ENCODE data around the gene ZEB1.
"Not testable (repeated sequence)": the region's sequence is repeated elsewhere in the genome, so short reads cannot be mapped to it uniquely, and the experiment has no call there.

ZEB1 gene

GRCh38 chr10:31319602-31320549 is 860 bp downstream of the ZEB1 start:
- DNase-seq, result peak in 1 of 2 experiments; percentile 20

- DNase-seq, result peak; percentile 18 to 63
Observed at GRCh38 chr10:31320550-31321211, 1.7 kb downstream of the ZEB1 start.

- DNase-seq, result peak; percentile 4 to 20
Observed at GRCh38 chr10:31321396-31321941, 2.5 kb downstream of the ZEB1 start.

GRCh38 chr10:31322647-31323046 is 3.6 kb downstream of the ZEB1 start:
- peak in 1 of 2 experiments; percentile 57 for DNase-seq

GRCh38 chr10:31340343-31340742 is 21.3 kb downstream of the ZEB1 start:
- no peak for DNase-seq

- DNase-seq, result no peak
Observed at GRCh38 chr10:31341552-31341951, 22.5 kb downstream of the ZEB1 start.

DNA sequence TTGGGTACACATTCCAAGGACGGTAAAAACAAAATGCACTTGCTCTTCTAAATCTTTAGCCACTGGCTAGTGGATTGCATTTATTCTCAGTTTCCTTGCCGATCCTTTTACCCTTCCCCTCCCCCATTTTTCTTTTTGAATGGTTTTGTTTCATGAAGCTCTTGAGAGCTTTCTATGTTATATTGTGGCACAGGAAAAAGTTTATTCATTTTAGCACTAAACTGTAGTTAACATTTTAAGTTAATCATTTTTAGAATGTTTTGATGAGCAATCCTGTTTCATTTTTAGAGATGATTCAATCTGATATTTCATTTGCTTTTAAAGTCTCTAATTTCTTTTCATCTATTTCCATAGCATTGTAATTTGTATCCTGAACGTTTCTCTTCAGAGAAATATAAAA is 24.0 kb downstream of the ZEB1 start:
- no peak for DNase-seq

GRCh38 chr10:31343551-31343950 is 24.5 kb downstream of the ZEB1 start:
- no peak for DNase-seq

DNA sequence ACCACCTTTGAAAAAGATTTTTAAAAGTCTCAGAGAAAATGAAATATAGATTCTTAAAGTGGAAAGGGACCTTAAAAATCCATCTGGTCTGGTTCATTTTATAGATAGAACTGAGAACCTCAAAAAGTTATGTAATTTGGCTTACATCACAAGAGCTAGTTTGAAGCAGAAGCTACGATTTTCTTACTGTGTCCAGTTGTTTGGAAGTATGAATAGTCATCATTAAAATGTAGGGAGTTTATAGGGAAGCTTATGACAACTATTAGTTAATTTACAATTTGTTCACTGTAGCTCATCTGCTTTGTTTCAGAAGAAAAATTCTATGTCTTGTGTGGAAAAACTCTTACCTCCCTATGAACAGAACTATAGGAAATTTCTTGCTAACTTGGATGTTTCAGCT is 26.9 kb downstream of the ZEB1 start:
- no peak for DNase-seq

GRCh38 chr10:31346953-31347352 is 27.9 kb downstream of the ZEB1 start:
- DNase-seq, result no peak

DNA sequence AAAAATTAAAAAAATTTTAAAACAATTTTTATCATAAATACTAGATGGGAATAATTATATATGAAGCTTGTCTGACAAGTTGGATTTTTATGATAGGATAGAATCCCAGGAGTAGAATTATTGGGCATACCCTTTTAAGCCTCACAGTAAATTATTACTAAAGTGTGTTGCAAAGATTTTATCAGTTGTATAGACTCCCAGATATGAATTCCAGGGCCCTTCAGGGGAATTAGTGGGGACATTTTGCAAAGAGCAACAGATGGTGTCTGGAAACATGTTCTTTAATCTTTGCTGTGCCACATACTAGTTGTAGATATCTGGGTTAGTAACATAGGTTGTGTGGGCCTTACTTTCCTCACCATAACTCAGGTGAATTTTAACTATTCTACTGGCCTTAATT is 28.7 kb downstream of the ZEB1 start:
- DNase-seq, result peak in 1 of 2 experiments; percentile 66

GRCh38 chr10:31350891-31351290 is 31.9 kb downstream of the ZEB1 start:
- DNase-seq, result no peak

DNA sequence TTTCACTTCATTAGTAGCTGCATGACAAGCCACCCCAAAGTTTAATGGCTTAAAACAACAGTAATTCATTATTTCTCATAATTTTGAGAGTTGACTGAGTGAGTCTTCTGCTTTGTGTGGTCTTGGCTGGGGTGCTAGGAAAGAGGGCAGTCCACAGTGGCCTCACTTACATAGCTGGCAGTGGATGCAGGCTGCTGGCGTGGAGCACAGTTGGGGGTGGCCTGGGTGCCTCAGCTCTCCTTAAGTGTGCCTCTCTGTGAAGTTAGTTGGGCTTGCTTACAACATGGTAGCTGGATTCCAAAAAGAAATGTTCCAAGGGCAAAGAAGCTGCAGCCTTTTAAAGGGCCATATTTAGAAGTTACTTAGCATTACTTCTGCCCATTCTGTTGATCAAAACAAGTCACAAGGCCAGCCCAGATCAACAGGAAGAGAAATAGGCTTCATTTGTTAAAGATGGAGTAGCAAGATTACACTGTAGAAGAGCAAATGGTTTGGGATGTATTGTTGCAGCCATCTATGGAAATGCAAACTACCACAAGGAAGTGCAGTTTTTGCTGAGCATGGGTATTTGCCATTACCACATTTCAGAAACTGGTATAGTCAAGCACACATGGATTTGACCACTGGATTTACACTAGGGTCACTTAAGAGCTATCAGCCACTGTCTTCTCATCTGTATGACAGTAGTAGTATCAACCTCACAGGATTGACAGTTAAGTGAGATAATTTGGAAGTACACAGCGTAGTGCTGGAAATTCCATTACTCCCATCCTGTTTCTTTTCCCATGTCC is 33.6 kb downstream of the ZEB1 start:
- DNase-seq, result no peak

- peak in 1 of 2 experiments; percentile 41 for DNase-seq
Observed at GRCh38 chr10:31353574-31353973, 34.6 kb downstream of the ZEB1 start.

- DNase-seq, result no peak
Observed at GRCh38 chr10:31358688-31359330, 39.8 kb downstream of the ZEB1 start.

DNA sequence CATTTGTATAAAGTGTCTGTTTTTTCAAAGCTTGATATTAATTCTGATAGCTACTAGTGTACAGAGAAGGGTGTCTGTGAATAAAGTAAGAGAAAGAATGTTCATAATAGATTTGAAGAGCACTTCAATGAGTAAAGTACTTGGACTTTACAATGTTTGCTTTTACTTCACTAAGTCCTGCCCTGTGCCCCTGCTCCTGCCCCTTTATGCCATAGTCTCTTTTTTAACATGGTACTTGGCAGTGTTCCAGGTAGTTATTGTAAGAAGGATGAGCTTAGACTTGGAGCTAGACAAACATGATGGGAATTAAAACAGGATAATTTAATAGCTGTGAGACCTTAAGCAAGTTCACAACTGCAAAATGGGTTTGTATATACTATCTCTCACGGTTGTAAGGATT is 41.0 kb downstream of the ZEB1 start:
- DNase-seq, result peak in 1 of 2 experiments; percentile 13

DNA sequence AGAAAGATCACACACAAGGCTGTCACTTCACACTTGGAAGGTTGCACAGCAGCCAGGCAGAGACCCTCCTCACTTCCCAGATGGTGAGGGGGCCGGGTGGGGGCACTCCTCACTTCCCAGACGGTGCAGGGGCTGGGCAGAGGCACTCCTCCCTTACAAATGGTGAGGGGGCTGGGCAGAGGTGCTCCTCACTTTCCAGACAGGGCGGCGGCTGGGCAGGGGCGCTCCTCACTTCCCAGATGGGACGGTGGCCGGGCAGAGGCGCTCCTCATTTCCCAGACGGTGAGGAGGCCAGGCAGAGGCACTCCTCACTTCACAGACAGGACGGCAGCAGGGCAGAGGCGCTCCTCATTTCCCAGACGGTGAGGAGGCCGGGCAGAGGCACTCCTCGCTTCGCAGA is 42.5 kb downstream of the ZEB1 start:
- not testable (repeated sequence) for DNase-seq

GRCh38 chr10:31362023-31362641 is 43.1 kb downstream of the ZEB1 start:
- no peak for DNase-seq

DNA sequence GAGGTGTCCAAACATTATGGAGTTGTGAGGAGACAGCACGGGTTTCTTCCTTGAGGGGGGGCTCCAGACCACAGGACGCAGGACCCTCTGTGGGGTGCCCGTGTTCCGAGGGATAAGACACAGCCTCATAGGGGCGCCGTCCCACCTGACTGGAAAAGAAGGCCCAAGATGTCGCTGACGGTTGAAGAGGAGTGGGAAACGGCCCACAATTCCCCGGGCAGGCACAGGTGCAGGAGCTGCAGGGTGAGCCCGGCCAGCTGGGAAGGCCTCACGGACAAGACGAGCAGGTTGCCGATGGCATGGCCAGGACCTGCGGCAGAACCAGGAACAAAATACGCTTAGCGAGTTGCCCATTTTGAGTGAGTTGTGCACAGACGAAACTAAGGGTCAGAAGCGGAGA is 44.7 kb downstream of the ZEB1 start:
- not testable (repeated sequence) for DNase-seq

- DNase-seq, result not testable (repeated sequence)
Observed at GRCh38 chr10:31364238-31364637, 45.2 kb downstream of the ZEB1 start.

DNA sequence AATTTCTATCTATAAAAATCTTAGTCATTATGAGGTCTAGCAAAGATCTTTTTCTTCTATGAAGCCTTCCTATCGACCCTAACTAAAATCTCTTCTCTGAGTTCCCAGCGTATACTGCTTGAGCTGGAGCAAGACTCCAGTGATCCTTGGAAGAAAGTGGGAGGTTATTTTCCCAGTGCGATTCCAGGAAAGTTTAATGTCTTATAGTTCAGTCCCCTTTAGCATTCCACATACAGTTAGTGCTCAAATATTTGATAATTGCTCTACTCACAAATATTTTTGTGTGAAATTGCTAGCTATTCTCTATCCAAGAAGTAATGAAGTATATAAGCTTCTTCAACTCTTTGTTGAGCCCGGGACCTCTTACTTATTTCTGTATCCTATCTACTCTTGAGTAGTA is 47.7 kb downstream of the ZEB1 start:
- no peak for DNase-seq

- DNase-seq, result no peak
Observed at GRCh38 chr10:31368724-31369123, 49.7 kb downstream of the ZEB1 start.

Measured in NCI-H524 (cell line).